Measurements from ENCODE around the gene RHBDF1.

The RHBDF1 gene

DNA sequence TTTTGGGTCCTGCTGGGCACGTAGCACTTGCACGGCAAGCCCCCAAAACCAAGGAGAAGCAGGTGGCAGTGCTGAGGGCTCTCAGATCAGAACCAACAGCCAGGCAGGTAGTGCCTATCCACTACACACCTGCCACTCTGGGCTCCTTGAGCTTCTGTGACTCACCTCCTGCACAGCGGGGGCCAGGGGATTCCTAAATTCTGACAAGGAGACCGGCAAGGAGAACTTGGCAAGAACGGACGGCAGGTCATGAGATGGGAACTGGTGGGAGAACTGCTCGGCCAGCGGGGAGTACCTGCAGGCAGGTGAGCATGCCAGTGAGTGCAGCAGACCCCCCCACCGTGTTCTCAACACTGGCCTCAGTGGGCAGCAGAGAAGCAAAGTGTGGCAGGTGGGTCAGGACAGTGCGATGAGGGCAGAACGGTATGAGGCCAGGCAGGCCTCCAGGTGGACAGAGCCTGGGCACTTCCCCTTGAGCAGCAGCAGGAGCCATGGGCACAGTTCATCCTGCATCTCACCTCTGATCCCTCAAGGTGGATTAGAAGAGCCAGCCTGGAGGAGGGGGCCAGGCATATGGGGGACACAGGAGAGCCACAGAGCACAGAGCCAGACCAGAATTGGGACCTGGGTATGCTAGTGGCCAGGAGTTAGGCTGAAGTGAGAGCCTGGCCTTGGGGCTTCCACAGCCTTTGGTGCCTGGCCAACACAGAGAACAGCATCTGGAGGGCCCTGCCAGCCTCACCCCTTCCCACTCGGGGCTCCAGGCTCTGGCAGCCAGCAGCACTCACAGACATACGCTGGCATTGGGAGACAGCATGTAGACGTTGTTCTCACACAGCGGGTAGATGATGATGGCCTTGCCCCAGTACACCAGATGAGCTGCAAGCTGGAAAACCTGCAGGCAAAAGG lies 20.3 kb upstream of the RHBDF1 start:
- DNase-seq: no peak

DNA sequence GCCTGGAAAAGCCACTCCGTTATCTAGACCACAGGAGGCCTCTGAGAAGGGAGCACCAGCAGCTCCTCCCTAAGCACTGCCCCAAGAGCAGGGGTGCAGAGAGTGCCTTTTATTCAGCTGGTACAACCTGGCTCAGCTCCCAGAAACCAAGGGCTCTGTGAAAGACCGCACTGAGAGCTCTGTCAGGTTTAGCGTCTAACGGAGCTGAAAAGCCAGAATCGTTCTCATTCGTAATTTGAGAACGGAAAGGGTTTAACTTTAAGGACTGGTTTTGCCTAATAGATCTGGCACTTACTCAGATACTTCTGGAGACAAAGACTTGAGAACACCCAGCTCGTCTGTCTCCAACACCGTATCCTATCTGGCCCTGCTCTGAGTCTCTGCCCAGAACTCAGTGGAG lies 19.1 kb upstream of the RHBDF1 start:
- peak; percentile 46 for DNase-seq

DNA sequence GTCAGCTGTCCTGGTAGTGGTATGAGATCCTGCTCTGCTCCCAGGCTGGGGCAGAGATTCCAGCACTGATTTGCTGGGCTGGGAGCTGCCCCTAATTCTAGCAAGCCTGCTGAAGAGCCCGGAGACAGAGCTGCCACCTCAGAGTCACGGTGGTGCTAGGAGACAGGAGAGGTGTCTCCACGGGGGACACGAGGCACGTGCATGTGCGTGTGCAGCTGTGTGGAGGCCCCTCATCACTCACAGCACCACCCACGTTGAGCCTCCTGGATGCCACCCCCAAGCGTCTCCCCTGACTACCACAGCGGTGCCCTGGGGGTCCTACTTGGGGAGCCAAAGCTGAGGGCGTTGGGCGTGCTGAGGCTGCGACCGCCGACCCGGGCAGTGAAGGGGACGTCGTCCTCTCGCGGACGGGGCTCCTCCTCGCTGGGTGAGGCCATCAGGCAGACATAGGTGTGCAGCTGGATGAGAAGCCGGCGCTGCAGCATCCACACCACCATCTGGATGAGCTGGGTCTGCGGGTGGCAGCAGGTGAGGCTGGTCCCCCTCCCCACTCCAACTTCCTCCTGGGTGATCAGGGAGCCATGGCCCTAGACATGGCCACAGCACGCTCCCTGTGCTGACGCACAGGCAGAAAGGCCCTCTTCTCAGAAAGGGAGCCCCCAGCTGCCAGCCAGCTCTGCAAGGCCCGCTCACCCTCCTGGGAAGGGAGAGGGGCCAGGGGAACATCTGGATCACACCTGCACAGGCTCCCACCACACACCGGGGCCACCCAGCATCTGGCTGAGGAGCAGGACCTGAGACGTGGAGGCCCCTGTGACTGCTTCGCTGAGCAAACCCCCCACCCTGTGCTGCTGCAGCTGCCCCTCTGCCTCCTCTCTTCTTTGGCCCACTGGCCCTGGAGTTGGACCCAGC lies 17.2 kb upstream of the RHBDF1 start:
- no peak for DNase-seq

DNA sequence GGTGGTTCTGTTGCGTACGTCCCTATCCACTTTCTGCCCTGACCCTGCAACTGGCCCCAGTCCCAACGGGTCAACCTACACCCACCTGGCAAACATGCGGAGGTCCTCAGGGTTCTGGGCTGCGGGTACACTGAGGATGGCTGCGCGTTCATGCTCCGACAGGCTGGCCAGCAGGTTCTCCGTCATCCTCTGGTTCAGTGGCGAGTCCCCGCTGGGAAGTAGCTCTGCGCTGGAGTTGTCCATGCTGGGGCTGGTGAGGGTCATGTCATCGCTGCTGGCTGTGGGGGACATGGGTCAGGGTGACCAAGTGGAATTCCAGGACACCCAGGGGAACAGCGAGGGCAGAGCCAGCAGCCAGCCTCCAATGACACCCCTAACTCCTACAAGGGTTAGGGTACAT lies 16.2 kb upstream of the RHBDF1 start:
- DNase-seq: no peak

DNA sequence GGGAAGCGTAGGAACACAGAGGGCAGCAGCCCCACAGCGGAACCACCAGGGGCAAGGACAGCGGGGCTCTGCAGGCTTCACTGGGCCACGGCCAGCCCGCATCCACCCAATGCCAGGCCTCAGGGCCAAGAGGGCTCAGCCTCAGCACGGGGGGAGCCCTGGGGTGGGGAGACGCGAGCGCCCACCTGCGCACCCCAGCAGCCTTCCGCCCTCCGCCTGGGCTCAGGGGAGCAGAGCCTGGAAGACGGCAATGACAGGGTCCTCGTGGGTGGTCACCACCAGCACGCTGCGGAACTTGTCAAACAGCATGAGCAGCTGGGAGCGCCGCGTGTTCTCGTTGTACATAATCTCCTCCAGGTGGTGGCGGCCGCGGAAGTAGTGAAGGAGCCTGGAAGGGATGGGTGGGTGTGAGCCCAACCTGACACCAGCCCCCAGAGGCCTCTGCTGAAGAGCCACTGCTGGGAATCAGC lies 14.1 kb upstream of the RHBDF1 start:
- DNase-seq: no peak

DNA sequence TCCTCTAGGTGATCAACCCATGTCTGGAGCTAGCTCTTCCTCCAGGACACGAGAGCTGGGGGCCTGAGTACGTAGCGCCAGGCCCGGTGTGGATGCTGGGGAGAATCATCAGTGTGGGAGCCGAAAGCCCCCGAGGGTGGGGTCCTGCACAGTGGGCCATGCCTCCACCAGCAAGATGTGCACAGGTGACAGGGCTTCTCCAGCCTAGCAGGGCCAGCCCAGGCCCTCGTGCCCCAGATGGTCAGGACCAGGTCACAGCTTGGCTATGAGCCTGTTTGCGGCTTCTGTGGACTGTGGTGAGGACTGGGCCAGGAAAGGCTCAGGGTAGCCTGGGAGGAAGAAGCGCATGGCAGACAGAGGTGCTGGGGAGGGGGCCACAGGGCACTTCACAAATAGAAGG lies 13.4 kb upstream of the RHBDF1 start:
- DNase-seq: no peak

DNA sequence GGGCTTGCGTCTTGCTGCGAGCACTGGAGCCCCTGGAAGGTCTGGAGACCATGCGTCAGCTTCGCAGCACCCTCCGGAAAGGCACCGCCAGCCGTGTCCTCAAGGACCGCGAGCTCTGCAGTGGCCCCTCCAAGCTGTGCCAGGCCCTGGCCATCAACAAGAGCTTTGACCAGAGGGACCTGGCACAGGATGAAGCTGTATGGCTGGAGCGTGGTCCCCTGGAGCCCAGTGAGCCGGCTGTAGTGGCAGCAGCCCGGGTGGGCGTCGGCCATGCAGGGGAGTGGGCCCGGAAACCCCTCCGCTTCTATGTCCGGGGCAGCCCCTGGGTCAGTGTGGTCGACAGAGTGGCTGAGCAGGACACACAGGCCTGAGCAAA lies 13.0 kb upstream of the RHBDF1 start:
- no peak for DNase-seq

DNA sequence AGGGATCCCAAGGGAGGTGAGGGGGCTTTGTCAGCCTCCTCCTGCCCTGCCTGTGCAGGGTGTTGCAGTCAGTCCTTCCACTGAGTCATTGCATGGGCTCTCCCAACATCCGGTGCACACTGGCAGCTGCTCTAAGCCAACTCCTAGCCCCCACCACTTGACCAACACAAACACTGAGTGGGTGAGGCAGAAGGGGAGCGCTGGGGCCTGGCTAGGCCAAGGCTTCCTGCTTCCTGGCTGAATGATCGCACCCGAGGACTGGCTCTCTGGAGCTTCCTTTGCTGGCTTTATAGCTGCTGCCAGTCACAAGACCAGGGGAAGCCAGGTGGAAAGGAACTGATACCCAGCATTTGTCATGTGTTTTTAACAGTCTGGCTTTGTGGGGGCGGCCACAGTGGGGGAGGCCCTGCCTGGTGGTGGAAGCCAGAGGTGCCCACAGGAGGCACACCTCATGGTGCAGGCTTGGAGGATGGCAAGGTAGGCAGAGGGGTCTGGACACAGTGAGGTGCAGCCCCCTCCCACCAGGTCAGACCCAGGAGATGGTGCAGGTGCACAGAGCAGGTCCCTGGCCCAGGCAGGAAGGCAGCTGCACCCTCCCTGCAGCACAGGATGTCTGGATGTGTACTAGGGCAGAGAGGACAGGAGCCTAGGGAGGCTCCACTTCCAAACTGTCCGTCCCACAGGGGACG lies 12.4 kb upstream of the RHBDF1 start:
- DNase-seq: no peak

DNA sequence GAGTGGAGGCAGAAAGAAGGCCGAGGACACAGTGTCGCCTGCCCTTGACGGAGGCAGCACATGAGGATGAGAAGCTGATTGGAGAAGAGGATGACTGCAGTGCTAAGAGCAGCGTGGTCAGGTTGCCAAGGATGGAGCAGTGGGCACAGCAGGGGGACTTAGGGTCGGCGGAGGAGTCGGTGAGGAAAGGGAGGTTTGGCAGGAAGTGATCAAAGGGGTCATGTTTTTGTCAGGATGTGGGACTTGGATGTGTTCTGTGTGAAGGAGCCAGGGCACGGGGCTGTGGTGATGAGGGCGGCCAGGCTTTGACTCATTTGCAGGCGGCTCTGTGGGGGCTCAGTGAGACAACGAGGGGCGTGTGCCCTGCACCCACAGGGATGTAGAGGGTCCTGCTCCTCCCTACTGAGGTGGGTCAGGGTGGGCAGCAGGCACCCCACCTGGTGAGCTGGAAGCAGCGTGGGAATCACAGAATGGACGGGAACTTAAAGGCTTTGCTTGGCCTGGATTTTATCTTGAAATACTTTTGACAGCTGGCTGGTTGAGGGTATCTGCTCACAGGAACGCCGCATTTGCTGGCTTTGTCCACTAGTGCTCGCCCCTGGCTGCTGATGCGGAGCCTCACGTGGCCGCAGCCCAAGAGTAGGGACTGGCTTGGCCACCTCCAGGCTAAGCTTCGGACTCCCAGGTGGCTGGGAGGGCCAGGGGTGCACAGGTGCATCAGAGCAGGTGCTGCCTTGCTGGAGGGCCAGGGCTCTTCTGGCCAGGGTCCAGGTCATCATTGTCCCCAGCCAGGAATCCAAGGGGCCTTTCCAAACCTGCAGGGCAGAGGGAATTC lies 11.6 kb upstream of the RHBDF1 start:
- peak; percentile 64 for DNase-seq

DNA sequence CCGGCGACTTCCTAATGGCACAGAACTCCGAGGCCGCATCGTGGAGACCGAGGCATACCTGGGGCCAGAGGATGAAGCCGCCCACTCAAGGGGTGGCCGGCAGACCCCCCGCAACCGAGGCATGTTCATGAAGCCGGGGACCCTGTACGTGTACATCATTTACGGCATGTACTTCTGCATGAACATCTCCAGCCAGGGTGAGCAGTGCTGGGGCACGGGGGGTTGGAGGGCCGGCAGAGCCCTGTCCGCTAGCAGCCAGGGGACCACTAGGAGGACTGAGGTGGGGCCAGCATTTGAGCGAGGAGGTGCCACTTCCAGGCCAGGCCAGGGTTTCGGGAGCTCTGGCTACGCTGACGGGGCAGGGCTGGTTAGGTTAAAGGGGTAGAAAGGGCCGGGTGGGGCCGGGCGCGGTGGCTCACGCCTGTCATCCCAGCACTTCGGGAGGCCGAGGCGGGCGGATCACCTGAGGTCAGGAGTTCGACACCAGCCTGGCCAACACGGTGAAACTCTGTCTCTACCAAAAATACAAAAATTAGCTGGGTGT lies 10.7 kb upstream of the RHBDF1 start:
- no peak for DNase-seq

DNA sequence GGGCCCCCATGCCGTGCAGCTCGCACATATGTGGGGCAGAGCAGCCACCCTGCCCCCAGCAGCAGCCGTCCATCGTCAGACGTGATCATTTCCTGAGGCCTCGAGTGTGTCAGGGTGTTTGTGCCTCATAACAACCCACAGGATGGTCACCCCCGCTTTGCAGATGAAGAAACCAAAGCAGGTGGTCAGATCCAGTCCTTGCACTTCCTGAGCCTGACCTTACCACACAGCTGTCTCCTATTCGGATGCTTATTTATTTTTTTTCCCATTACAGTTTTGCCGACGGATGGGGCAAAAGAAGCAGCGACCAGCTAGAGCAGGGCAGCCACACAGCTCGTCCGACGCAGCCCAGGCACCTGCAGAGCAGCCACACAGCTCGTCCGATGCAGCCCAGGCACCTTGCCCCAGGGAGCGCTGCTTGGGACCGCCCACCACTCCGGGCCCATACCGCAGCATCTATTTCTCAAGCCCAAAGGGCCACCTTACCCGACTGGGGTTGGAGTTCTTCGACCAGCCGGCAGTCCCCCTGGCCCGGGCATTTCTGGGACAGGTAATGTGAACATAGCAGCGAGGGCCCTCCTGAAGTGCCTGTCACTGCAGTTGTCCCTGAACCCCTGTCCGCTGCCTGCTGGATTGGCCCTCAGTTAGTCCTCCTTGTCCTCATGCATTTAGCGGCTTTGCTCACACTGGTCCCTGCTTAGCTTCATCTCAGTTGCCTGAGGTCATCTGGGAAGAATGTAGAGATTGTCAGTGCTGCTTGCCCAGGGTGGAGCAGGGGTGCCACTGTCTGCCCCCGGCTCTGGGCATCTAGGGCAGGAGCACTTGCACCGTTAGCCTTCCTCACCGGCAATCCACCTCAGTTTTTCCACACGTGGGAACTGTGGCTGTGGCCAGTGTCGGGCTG lies 7.0 kb upstream of the RHBDF1 start:
- no peak for DNase-seq

DNA sequence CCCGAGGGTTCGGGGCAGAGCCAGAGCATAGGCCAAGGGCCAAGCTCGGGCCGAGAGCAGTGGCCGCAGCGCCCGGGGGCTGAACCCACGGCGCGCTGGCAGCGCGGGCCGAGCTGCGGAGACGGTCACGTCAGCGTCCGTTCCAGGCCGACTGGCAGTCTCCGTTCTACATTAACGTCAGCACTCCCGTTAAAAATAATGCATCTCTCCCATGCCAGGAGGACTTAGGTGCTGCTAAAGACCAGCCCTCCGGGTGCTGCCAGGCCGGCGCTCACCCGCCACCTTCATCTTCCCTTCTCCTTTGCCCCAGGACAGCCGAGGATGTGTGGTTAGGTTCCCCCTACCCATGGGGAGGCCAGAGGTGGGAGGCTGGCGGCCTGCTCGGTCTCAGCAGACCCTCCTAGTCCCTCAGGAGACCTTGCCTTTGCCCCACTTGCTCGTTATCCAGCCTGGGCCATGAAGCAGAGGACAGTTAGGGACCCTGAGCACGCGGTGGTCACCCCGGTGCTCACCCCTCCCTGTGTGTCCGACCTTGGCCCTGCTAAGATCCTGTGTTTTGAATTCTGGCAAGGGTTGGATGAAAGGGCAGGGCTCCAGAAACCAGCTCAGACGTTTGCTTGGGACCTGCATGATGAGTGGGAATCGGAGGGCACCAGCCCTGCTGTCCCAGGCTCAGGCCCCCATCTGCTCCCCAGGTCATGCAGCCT lies 6.2 kb upstream of the RHBDF1 start:
- DNase-seq: no peak

DNA sequence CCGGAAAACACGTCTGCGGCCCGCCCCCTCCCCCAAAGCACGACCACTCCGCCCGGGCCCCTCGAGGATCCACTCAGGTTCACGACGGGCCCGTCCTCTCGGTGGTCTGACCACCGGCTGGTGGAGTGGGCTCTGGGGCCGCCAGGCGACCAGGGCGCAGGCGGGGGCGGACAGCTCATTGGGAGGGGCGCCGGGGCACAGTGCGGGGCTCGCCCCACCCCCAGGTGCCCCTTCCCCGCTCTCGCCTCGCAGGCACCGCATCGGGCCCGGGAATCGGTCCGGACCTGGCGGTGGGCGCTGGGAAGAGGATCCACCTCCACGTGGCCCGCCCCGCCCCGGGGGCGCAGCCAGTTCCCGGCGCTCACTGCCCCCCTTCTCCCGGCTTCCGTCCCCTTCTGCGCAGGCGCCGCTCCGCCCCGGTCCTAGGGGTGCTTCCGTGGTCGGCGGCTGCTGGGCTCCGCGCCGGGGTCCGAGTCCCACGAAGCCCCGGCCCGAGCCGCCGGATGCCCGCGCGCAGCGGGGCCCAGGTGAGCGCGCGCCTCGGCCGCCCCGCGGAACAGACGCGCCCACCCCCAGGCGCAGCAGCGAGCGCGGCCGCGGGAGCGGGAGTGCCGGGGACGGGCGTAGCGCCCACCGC lies 5.5 kb upstream of the RHBDF1 start, which contains the start of gene MPG:
TSS of gene MPG (plus strand) at position 419 of the 637 bp plus-strand sequence. CDS start at position 504, 85 bp downstream.
- peak; percentile 43 for DNase-seq

DNA sequence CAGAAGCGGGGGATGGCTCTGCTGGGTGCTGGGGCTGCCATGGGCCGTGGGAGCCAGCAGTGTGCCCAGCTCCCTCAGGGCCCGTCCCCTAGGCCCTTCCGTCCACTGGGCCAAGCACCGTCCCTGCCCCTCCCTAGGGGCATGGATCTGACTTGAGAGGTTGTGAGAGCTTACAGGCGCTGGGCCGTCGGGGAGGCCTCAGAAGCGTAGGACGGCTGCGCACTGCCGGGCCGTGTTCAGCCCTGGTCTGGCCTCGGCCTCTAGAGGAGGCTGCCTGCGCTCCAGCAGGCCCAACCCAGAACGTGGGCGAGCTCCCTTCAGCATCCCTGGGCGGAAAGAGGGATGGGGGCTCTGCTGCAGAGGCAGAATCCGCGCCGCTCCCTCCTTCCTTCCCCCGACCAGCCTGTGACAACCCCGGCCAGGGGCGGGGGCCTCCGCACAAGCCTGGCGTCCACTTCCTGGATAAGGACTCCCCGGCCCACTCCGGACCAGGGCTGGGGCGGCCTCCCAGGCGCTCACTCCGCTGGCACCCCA lies 4.9 kb upstream of the RHBDF1 start:
- DNase-seq: no peak

DNA sequence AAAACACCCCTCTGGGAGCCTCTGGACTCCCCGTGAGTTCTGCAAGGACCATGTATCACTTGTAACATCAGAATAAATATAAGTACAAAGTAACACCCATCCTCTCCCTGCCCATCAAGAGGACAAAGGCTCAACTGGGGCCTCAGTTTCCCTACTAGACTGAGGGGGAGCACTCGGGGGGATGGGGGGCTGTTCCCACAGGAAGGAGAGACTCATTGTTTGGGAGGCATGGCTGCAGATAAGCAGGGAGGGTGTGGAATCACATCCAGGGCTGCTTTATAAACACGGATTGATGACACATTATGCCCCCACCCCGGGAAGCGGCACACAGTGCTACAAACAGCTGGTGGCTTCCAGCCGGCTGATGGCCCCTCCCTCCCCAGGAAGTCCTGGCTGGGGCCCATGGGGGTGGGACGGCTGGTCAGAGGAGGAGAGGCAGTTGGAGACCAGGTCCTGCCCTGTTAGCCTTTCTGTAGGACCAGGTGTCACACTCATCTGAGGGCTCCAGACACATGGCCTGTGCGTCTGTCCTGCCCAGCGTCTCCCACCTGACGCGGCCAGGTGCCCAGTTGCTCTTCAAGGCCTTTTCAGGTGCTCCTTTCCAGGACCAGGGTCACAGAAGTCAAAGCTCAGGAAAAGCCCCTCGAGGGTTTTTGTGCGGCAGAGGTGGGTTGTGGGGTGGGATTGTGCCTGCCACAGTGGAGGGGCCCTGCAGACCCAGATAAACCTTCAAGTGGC lies 4.3 kb upstream of the RHBDF1 start:
- DNase-seq: no peak

DNA sequence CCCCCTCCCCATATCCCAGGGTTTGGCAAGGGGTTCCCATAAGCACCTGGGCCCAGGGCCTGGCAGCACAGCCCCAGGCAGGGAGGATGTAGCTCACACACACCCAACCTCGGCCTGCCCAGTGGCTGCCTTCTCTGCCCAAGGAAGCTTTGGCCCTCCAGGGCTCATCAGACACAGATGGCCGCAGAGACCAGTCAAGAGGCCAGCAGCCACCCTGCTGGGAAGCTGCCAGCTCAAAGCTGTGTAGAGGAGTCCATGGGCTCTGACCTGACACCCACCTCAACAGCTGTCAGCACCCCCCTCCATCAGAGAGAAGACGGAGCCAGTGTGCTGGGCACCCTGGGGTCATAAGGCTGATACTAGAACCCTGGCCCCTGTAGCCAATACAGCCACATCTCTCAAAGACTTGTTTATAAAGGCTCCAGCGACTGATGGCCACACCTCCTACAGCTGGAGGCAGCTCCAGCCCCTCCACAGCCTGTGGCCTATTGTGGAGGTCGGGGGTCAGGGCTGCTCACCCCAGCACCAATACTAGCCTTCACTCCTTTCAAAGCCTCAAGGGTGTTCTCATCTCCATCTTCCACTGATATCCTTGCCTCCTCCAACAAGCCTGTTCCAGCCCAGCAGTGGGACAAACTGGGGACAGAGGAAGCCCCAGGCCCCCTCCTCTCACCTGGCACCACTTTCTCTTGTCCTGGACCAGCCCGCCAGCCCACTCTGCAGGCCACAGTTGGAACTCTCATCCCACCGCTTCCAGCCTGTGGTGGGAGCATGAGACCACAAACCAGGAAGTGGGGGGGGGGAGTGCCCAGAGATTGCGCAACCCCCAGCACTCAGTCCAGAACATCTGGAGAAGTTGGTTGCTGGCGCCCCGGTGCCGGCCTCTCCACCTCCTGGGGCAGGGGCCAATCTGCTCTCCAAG lies 3.4 kb upstream of the RHBDF1 start:
- no peak for DNase-seq

DNA sequence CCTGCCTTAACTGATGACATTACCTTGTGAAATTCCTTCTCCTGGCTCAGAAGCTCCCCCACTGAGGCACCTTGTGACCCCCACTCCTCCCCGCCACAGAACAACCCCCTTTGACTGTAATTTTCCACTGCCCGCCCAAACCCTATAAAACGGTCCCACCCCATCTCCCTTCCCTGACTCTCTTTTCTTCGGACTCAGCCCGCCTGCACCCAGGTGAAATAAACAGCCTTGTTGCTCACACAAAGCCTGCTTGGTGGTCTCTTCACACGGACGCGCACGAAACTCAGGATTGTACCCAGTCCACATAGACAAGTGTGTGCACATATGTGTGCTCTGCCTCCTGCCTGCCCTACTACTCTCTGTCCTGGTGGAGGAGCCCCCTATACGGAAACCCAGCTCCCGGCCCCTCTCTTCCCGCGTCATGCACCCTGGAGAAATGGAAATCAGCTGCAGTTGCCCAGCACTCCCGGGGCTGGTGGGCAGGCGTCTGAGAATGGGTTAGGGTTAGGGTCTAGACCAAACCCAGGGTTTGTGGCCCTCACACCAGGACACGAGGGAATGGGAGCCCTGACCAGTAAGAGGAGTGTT lies 2.4 kb upstream of the RHBDF1 start:
- DNase-seq: no peak

Data from NCI-H1105 (cell line).